HG03175 (cell line): ENCODE measurements around the gene CTDNEP1.

ENCODE experiments used
- ATAC-seq: cut with Tn5 transposase; IDR thresholded peaks from one replicate; pipeline ENCODE4 v1.9.1; 2021; ENCODE audit warnings: mild to moderate bottlenecking, moderate library complexity; ENCODE audit not compliant: unreplicated experiment

The CTDNEP1 gene

GRCh38 chr17:7280519-7281073 lies 29.1 kb upstream of the CTDNEP1 start:
- peak; percentile 53 for ATAC-seq

- no peak for ATAC-seq
Observed at GRCh38 chr17:7279448-7279847, 27.9 kb upstream of the CTDNEP1 start.

GRCh38 chr17:7266784-7267183 lies 15.2 kb upstream of the CTDNEP1 start:
- ATAC-seq: no peak

- ATAC-seq: no peak
Observed at GRCh38 chr17:7263801-7264078, 12.2 kb upstream of the CTDNEP1 start.

GRCh38 chr17:7262935-7263800 lies 11.6 kb upstream of the CTDNEP1 start:
- ATAC-seq: no peak

- ATAC-seq: no peak
Observed at GRCh38 chr17:7262192-7262934, 10.8 kb upstream of the CTDNEP1 start, which contains the start of gene CLDN7. Gene CLDN7, minus strand, starts transcription at chr17:7262478. Its CDS starts 435 bp downstream, at chr17:7262043.

GRCh38 chr17:7261379-7262191 lies 10.1 kb upstream of the CTDNEP1 start:
- ATAC-seq: no peak

- ATAC-seq: no peak
Observed at GRCh38 chr17:7260651-7261378, 9.3 kb upstream of the CTDNEP1 start.

GRCh38 chr17:7260151-7260550 lies 8.6 kb upstream of the CTDNEP1 start:
- no peak for ATAC-seq

- no peak for ATAC-seq
Observed at GRCh38 chr17:7259555-7259889, 8.0 kb upstream of the CTDNEP1 start.

GRCh38 chr17:7258731-7259554 lies 7.4 kb upstream of the CTDNEP1 start:
- no peak for ATAC-seq

- ATAC-seq: no peak
Observed at GRCh38 chr17:7256766-7257456, 5.4 kb upstream of the CTDNEP1 start.

- ATAC-seq: no peak
Observed at GRCh38 chr17:7254511-7254910, 3.0 kb upstream of the CTDNEP1 start.

- no peak for ATAC-seq
Observed at GRCh38 chr17:7253082-7253481, 1.5 kb upstream of the CTDNEP1 start.

- ATAC-seq: peak; percentile 58
Observed at GRCh38 chr17:7252176-7253043, 876 bp upstream of the CTDNEP1 start, which contains the start of gene ELP5. Gene ELP5, plus strand, starts transcription at chr17:7252215. Its CDS starts 336 bp downstream, at chr17:7252551.

GRCh38 chr17:7250695-7251627 lies 573 bp downstream of the CTDNEP1 start:
- no peak for ATAC-seq

GRCh38 chr17:7249830-7250229 lies 1.7 kb downstream of the CTDNEP1 start:
- no peak for ATAC-seq
